GM21423 (cell line): Measurements from ENCODE around the gene CTBP2.
A peak's percentile ranks its signal among the peaks of the same experiment; 100 is the strongest.

Source experiments
- ATAC-seq: cut with Tn5 transposase; IDR thresholded peaks from one replicate; pipeline ENCODE4 v1.9.1; 2021; ENCODE audit warnings: mild to moderate bottlenecking, moderate library complexity; ENCODE audit not compliant: unreplicated experiment

CTBP2 gene

DNA sequence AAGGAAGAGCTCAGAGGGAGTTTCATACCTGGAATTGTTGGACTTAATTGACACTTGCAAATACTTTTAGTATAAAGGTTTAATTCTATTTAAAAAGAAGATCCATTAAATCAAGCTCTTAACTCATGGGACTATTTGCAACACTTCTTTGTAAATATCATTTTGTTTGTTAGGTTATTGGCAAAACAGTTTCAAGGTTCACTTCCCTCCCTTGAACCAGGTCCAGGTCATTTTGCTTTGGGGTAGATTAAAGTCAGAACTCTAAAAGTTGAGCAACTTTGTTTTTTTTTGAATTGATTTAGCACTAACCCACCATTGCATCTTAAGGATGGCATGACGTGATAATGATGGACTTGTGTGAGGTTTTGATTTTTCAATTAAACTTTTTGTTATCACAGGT lies 172.6 kb downstream of the CTBP2 start:
- ATAC-seq = no peak

DNA sequence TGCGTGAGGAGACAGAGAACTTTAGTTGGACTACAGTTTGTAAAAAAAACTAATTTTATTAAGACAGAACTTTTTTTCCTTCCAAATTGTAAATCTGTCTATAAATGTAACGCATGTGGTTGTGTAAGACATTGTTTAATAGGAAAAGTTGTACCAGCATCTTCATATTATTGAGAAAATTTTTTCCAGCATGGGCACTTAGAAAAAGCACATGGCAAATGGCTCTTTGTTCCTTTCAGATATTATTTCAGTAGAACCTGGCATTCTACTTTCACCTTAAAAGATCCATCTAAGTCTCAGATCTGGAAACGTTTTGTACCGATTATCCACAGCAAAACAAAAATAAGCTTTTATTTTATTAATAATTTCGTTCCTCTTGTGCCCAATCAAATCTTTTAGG lies 175.2 kb downstream of the CTBP2 start:
- ATAC-seq = no peak

- ATAC-seq = no peak
Observed at GRCh38 chr10:124984376-124984775, 176.0 kb downstream of the CTBP2 start.

DNA sequence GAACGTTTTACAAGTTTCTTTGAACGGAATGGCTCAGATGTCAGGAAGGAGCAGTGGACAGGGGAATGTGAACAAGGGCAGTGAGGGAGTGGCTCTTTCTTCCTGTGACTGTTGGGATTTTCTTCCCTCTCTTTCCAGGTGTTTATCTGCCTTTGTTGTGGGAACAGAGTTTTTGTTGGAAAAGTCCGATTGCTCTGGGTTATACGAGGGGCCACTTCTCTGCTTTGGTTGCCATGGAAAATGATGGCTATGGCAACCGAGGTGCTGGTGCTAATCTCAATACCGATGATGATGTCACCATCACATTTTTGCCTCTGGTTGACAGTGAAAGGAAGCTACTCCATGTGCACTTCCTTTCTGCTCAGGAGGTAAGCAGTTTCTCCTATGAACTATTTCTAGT lies 177.0 kb downstream of the CTBP2 start:
- ATAC-seq = no peak

GRCh38 chr10:124978376-124978725 lies 182.0 kb downstream of the CTBP2 start:
- no peak for ATAC-seq

DNA sequence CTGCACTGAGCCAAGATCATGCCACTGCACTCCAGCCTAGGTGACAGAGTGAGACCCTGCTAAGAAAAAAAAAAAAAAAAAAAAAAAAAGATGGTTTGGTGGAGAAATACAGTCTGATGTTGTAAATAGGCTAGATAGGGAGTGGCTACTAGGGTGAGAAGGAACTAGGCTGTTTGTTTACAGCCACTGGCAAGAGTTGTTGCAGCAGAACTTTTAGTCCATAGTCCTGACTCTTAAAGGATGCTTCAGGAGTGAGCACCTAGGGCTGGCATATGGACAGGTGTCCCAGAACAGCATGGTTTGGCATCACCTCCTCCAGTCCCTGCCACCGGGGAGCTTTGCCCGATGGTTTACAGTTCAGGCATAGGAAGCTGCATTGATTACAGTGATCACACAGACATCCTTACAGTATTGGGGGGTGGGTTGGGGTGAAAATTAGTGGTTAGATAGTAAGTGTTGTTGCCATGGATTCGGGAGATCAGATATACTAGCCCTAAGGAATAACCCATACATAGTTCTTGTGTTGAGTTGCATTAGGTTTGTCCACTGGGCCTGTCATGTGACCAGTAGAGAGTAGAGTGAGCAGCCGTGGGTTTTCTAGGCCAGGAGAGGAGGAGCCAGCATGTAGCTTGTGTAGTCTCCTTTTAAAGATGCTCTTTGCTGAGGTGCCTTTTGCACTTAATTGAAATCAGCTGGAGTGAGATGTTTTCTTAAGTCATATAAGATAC lies 182.6 kb downstream of the CTBP2 start:
- ATAC-seq = no peak

GRCh38 chr10:124977161-124977560 lies 183.2 kb downstream of the CTBP2 start:
- no peak for ATAC-seq

DNA sequence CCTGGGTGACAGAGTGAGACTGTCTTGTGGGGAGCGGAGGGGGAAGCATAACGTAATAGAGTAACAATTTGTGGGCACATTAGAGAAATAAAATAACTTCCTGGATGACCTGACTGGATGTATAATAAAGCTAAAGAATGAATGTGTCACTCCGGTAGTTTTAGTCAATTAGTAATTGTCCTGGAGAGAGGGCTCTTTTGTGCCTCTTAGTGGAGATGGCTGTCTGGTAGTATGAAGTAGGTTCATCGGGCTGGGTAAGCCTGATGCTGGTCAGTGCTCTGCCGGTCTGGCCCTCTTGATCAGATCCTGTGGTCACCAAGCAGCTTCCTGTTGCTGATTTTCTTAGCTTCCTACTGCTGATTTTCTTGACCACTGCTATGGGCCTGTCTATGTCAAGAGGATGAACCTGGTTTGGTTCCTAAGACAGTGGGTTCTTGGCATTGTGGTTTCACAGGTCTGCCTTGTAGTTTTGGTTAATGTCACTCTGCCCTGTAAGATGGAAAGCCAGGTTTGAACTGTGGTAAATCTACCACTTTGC lies 184.3 kb downstream of the CTBP2 start:
- ATAC-seq = peak; percentile 77

- ATAC-seq = no peak
Observed at GRCh38 chr10:124974131-124974530, 186.2 kb downstream of the CTBP2 start.

- no peak for ATAC-seq
Observed at GRCh38 chr10:124972637-124973036, 187.7 kb downstream of the CTBP2 start.

GRCh38 chr10:124971276-124971675 lies 189.1 kb downstream of the CTBP2 start:
- ATAC-seq = peak; percentile 34

DNA sequence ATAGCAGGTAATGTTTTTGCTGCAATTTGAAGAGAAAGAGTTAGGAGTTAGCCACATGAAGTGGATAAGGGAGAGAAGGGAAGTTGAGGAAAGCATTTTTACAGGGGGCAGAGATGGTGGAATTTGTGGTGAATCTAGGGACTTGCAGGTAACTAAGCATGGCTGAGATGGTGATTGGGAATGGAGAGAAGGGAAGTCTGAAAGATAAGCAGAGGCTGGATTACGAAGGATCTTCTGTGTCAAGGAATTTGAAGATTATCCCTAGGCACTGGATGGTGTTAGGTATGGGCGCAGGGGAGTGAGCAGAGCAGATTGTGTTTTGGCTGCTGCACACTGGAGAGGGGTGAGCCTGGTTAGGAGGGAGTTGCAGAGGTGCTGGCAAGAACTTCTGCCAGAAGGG lies 193.1 kb downstream of the CTBP2 start:
- no peak for ATAC-seq

GRCh38 chr10:124966008-124966407 lies 194.4 kb downstream of the CTBP2 start:
- ATAC-seq = no peak

- no peak for ATAC-seq
Observed at GRCh38 chr10:124963866-124964720, 196.3 kb downstream of the CTBP2 start.

DNA sequence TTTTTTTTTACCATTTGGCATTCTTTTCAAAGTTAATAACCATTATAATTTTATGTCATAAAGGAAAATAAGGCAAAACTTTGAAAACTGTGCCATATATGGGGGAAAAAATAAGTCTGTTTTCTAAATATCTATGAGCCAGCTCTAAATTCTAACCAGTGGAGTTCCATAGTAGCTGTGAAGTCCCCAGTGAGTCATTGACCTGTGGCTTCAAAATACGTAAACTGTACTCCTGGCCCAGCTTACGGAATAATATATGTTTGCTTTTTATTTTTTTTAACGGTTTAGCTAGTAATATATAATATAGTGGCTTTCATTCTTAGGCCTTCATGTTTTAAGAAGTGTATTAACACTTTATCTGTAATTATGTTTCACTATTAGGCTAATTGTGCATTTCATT lies 197.9 kb downstream of the CTBP2 start:
- ATAC-seq = no peak

DNA sequence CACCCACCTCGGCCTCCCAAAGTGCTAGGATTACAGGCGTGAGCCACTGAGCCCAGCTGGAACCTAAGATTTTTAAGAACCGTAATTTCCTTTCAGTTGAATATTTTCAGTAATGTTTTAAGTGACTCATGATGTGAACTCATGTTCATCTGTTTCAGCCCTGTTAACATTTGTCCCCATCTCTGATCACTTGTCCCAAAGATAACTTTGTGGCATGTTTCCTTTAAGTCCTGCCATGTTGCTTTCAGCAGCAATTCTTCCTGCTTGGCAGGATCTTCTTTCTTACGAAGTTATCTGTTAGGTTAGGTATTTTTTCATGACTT lies 199.2 kb downstream of the CTBP2 start:
- ATAC-seq = no peak

- ATAC-seq = no peak
Observed at GRCh38 chr10:124959564-124959963, 200.8 kb downstream of the CTBP2 start.

DNA sequence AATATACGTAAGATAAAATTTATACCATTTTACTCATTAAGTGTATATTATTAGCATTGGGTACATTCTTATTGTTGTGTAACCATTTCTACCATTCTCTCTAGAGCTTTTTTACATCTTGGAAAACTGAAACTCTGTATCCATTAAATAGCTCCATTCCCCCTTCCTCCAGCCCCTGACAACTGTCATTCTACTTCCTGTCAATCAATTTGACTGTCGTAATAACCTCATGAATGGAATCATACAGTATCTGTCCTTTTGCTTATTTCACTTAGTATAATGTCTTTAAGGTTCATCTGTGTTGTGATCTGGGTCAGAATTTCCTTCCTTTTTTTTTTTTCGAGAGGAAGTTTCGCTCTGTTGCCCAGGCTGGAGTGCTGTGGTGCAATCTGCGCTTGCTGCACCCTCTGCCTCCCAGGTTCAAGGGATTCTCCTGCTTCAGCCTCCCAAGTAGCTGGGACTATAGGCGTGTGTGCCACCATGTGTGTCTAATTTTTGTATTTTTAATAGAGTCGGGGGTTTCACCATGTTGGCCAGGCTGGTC lies 202.9 kb downstream of the CTBP2 start:
- no peak for ATAC-seq

- ATAC-seq = no peak
Observed at GRCh38 chr10:124956764-124957163, 203.6 kb downstream of the CTBP2 start.

- no peak for ATAC-seq
Observed at GRCh38 chr10:124955868-124956267, 204.5 kb downstream of the CTBP2 start.

DNA sequence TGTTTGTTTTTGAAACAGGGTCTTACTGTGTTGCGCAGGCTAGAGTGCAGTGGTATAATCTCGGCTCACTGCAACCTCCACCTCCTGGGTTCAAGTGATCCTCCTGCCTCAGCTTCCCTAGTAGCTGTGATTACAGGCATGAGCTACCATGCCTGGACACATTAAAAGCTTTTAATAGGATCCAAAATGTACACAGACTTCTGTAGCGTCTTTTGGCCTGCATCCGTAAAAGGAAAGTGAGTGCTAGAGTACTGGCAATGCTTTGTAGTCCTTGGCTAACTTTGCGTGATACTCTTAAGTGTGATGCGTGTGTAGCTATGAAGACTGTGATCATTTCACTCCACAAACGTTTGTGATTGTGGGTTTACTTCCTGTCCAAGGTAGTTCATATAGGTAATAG lies 205.1 kb downstream of the CTBP2 start:
- ATAC-seq = no peak

- no peak for ATAC-seq
Observed at GRCh38 chr10:124953421-124953820, 206.9 kb downstream of the CTBP2 start.
